Erythroblast (primary cell): Measurements from ENCODE around the gene DISC1.

Experiments used
- GATA1 ChIP-seq: IDR thresholded peaks from 2 replicates; pipeline ENCODE4 v1.6.1; 2011; ENCODE audit warnings: low read depth, mild to moderate bottlenecking, control low read depth, low read length, moderate library complexity
- POLR2A ChIP-seq: IDR thresholded peaks from 2 replicates; pipeline ENCODE4 v1.6.1; 2011; ENCODE audit warnings: mild to moderate bottlenecking, low read length

GRCh38 chr1:231827337-231828105, 200.9 kb downstream of the DISC1 start:
- TF ChIP-seq POLR2A (no peak), GATA1 (no peak)
